H1 (cell line): Measurements from ENCODE around the gene TRIM65. TPM values are rescaled to one million over a fixed set of nuclear protein-coding genes. Genes with fewer than 3 reads are reported as not detected.
A peak's percentile ranks its signal among the peaks of the same experiment; 100 is the strongest.

Experiments
- CTCF ChIA-PET: fragments of 300-600 bp; sonication (Branson Sonifier 250); formaldehyde crosslinking; loops from one replicate; lab custom pipeline; 2021; ENCODE audit not compliant: partially characterized antibody; lab: Charles Lee
- POLR2A ChIA-PET: fragments of 300-600 bp; sonication (Branson Sonifier 250); formaldehyde crosslinking; loops from one replicate; lab custom pipeline; 2021; ENCODE audit warnings: inconsistent platforms; ENCODE audit not compliant: partially characterized antibody; lab: Charles Lee
- DNase-seq, 2 experiments: peaks; one replicate each; pipeline versions ENCODE4 v3.0.0 to v3.0.0-alpha.2; 2010 to 2022; ENCODE audit warnings: low spot score in 2 of 2, low read depth in 1 of 2, mixed read lengths in 1 of 2
- FAIRE-seq: peaks from 2 replicates; lab custom pipeline; 2011; peaks lifted over from hg19 to GRCh38; lab: Jason Lieb, UNC
- H2AFZ ChIP-seq: 2 replicates; pipeline ENCODE4 v1.8.1; 2012; ENCODE audit warnings: low read length, inconsistent platforms
- H2AK5ac ChIP-seq: 2 replicates; pipeline ENCODE4 v1.6.1; 2013; ENCODE audit warnings: low read depth, low read length
- H2BK120ac ChIP-seq: replicated peaks from 2 replicates; pipeline ENCODE3; 2013; ENCODE audit warnings: low read depth, low read length, inconsistent platforms
- H2BK12ac ChIP-seq: 2 replicates; pipeline ENCODE4 v1.6.1; 2013; ENCODE audit warnings: low read depth, low read length
- H2BK15ac ChIP-seq: 2 replicates; pipeline ENCODE4 v1.6.1; 2013; ENCODE audit warnings: low read length
- H2BK20ac ChIP-seq: 2 replicates; pipeline ENCODE4 v1.6.1; 2013; ENCODE audit warnings: low read length
- H2BK5ac ChIP-seq: 2 replicates; pipeline ENCODE4 v1.6.1; 2013; ENCODE audit warnings: low read depth, low read length
- H3K14ac ChIP-seq: 2 replicates; pipeline ENCODE4 v1.6.1; 2013; ENCODE audit warnings: inconsistent platforms; ENCODE audit not compliant: insufficient read length
- H3K18ac ChIP-seq: 2 replicates; pipeline ENCODE4 v1.6.1; 2013; ENCODE audit warnings: low read length; ENCODE audit errors: extremely low read depth
- H3K23ac ChIP-seq: 2 replicates; pipeline ENCODE4 v1.6.1; 2013; ENCODE audit warnings: inconsistent platforms; ENCODE audit not compliant: insufficient read length
- H3K23me2 ChIP-seq: 2 replicates; pipeline ENCODE4 v1.6.1; 2013; ENCODE audit warnings: low read depth, low read length
- H3K27ac ChIP-seq: 2 replicates; pipeline ENCODE4 v1.6.1; 2011; ENCODE audit warnings: low read depth, low read length, inconsistent platforms
- H3K27me3 ChIP-seq, 4 experiments: replicated peaks in 1 of 4; 1 replicate in 1 of 4; 2 replicates in 3 of 4; pipeline versions ENCODE4 v1.6.1 to v1.8.1; 2011 to 2013; ENCODE audit warnings: low read length in 3 of 4, mild to moderate bottlenecking in 3 of 4, inconsistent platforms in 2 of 4, mixed read lengths in 2 of 4, moderate library complexity in 1 of 4; ENCODE audit not compliant: control insufficient read depth in 3 of 4, insufficient read depth in 3 of 4; ENCODE audit errors: extremely low read depth in 1 of 4
- H3K36me3 ChIP-seq, 4 experiments: 2 replicates each; pipeline versions ENCODE4 v1.6.1 to v1.8.1; 2011 to 2013; ENCODE audit warnings: mild to moderate bottlenecking in 4 of 4, low read length in 3 of 4, moderate library complexity in 2 of 4, control low read depth in 1 of 4, inconsistent platforms in 1 of 4; ENCODE audit not compliant: insufficient read depth in 4 of 4, control insufficient read depth in 2 of 4
- H3K4ac ChIP-seq: replicated peaks from 2 replicates; pipeline ENCODE3; 2013; ENCODE audit warnings: low read length, low read depth, mixed read lengths, inconsistent platforms; ENCODE audit not compliant: insufficient read length
- H3K4me1 ChIP-seq, 4 experiments: replicated peaks in 1 of 4; 1 replicate in 1 of 4; 2 replicates in 3 of 4; pipeline versions ENCODE4 v1.6.1 to v1.8.1; 2011 to 2013; ENCODE audit warnings: low read length in 3 of 4, inconsistent platforms in 2 of 4, mixed read lengths in 1 of 4; ENCODE audit not compliant: insufficient read depth in 4 of 4, control insufficient read depth in 3 of 4
- H3K4me2 ChIP-seq, 2 experiments: 2 replicates each; pipeline versions ENCODE4 v1.6.1 to v1.8.1; 2011 to 2013; ENCODE audit warnings: low read depth in 2 of 2, low read length in 2 of 2, control low read depth in 1 of 2, inconsistent platforms in 1 of 2, mild to moderate bottlenecking in 1 of 2; ENCODE audit not compliant: insufficient read depth in 1 of 2
- H3K4me3 ChIP-seq, 4 experiments: fragments of 200-600, 300-600 bp in 1 of 4; sonication (generic), shearing (Covaris generic), sonication (Bioruptor Twin) in 1 of 4; 2 replicates each; pipeline versions ENCODE4 v1.5.1 to v1.8.1; 2011 to 2016; ENCODE audit warnings: low read length in 4 of 4, low read depth in 3 of 4, control low read depth in 2 of 4, inconsistent platforms in 2 of 4, mild to moderate bottlenecking in 2 of 4, mixed read lengths in 1 of 4, moderate library complexity in 1 of 4; ENCODE audit not compliant: insufficient read depth in 2 of 4; ENCODE audit errors: extremely low read depth in 1 of 4
- H3K56ac ChIP-seq: replicated peaks from 2 replicates; pipeline ENCODE3; 2013; ENCODE audit warnings: low read depth, mild to moderate bottlenecking, mixed read lengths, low read length, inconsistent platforms; ENCODE audit not compliant: insufficient read length
- H3K79me1 ChIP-seq: 2 replicates; pipeline ENCODE4 v1.6.1; 2013; ENCODE audit warnings: low read depth, low read length, control low read depth
- H3K79me2 ChIP-seq, 2 experiments: 2 replicates each; pipeline versions ENCODE4 v1.6.1 to v1.8.1; 2012 to 2013; ENCODE audit warnings: low read length in 2 of 2, mild to moderate bottlenecking in 2 of 2, inconsistent platforms in 1 of 2; ENCODE audit not compliant: insufficient read depth in 2 of 2, control insufficient read depth in 1 of 2
- H3K9ac ChIP-seq, 4 experiments: replicated peaks in 1 of 4; 1 replicate in 1 of 4; 2 replicates in 3 of 4; pipeline versions ENCODE4 v1.6.1 to v1.8.1; 2011 to 2013; ENCODE audit warnings: low read depth in 3 of 4, low read length in 3 of 4, control low read depth in 2 of 4, mild to moderate bottlenecking in 2 of 4, moderate library complexity in 2 of 4, inconsistent platforms in 1 of 4; ENCODE audit errors: extremely low read depth in 1 of 4
- H3K9me3 ChIP-seq, 2 experiments: 2 replicates each; pipeline versions ENCODE4 v1.6.1 to v1.8.1; 2012 to 2013; ENCODE audit warnings: mild to moderate bottlenecking in 2 of 2, moderate library complexity in 2 of 2, control low read depth in 1 of 2, inconsistent platforms in 1 of 2, low read depth in 1 of 2, low read length in 1 of 2, mixed read lengths in 1 of 2; ENCODE audit not compliant: insufficient read depth in 2 of 2
- H4K20me1 ChIP-seq, 2 experiments: replicated peaks in 1 of 2; 2 replicates each; pipeline versions ENCODE3 to v1.8.1; 2011 to 2013; ENCODE audit warnings: inconsistent platforms in 2 of 2, low read length in 2 of 2, mild to moderate bottlenecking in 1 of 2; ENCODE audit not compliant: insufficient read depth in 2 of 2, control insufficient read depth in 1 of 2
- H4K5ac ChIP-seq: 2 replicates; pipeline ENCODE4 v1.6.1; 2013; ENCODE audit warnings: low read length, low read depth, mixed read lengths, inconsistent platforms; ENCODE audit not compliant: insufficient read length
- H4K8ac ChIP-seq: 2 replicates; pipeline ENCODE4 v1.8.0; 2013; ENCODE audit warnings: mild to moderate bottlenecking, moderate library complexity, low read length, inconsistent platforms; ENCODE audit not compliant: insufficient read depth; ENCODE audit errors: extremely low read depth
- H4K91ac ChIP-seq: replicated peaks from 2 replicates; pipeline ENCODE3; 2013; ENCODE audit warnings: low read length, mixed read lengths, inconsistent platforms; ENCODE audit not compliant: insufficient read length
- CHD1 ChIP-seq: IDR thresholded peaks from 2 replicates; pipeline ENCODE4 v1.6.1; 2012; ENCODE audit warnings: low read depth, low read length, improper control_type of control experiment
- KDM4A ChIP-seq: IDR thresholded peaks from one replicate; pipeline ENCODE4 v1.7.1; 2012; ENCODE audit warnings: low read depth, mild to moderate bottlenecking, moderate library complexity, low read length, inconsistent platforms; ENCODE audit not compliant: severe bottlenecking
- MAFK ChIP-seq: IDR thresholded peaks from 2 replicates; pipeline ENCODE4 v1.6.1; 2012; ENCODE audit warnings: low read depth, mild to moderate bottlenecking, improper control_type of control experiment, low read length
- TCF12 ChIP-seq: IDR thresholded peaks from 2 replicates; pipeline ENCODE4 v1.6.1; 2011; ENCODE audit warnings: low read depth, mild to moderate bottlenecking, low read length
- WGBS, 2 experiments: shearing (Covaris generic) in 1 of 2; methylation state at CpG; one replicate each; pipeline versions ENCODE4 v1.1.6 to v1.1.7; 2013 to 2015; ENCODE audit warnings: low lambda C conversion rate in 2 of 2, mixed read lengths in 2 of 2, inconsistent platforms in 1 of 2, low coverage in 1 of 2, missing lambda C conversion rate in 1 of 2; ENCODE audit not compliant: insufficient replicate concordance in 2 of 2, insufficient coverage in 1 of 2, insufficient read length in 1 of 2; ENCODE audit errors: extremely low coverage in 1 of 2, missing lambda C conversion rate in 1 of 2; 5-methylcytosine and 5-hydroxymethylcytosine counted together
- polyA plus RNA-seq, 7 experiments: library from polyadenylated mRNA; depleted of rRNA in 3 of 7; stranded (reverse) in 5 of 7; unstranded in 2 of 7; fragments of >200 nt in 5 of 7; fragments of 200-250 nt in 2 of 7; gene quantifications; 1 replicate in 5 of 7; 2 replicates in 1 of 7; 4 replicates in 1 of 7; pipeline versions ENCODE4 v1.2.1 to v1.2.3, GENCODE V29; 2011 to 2013; ENCODE audit warnings: missing spikeins in 2 of 7, mixed read lengths in 2 of 7
- total RNA-seq: library from RNA; stranded (reverse); fragmentation: NEBNext Ultra II Directional; extraction: Animal tissue kit (Norgen Biotek cat#: 25700); gene quantifications from 2 replicates; pipeline ENCODE4 v1.2.1, GENCODE V29; 2021
- TF ChIP-seq, protein P1 (sequence below), 3 experiments: IDR thresholded peaks; 1 replicate in 2 of 3; 2 replicates in 1 of 3; pipeline versions ENCODE4 v1.5.1 to v1.6.1; 2011; ENCODE audit warnings: low read length in 3 of 3, mild to moderate bottlenecking in 3 of 3, inconsistent platforms in 2 of 3, low read depth in 1 of 3, moderate library complexity in 1 of 3; ENCODE audit not compliant: insufficient read depth in 1 of 3; ENCODE audit errors: control extremely low read depth in 1 of 3
- TF ChIP-seq, protein P2 (sequence below): IDR thresholded peaks from 2 replicates; pipeline ENCODE4 v1.6.1; 2012; ENCODE audit warnings: low read length, inconsistent platforms

Gene TRIM65
- total and polyA plus RNA-seq, 2 of the 8 experiments (the other 6 are each of a cell fraction or from before 2014, with no cell fraction given) = 21.2 to 48.6 TPM

DNA sequence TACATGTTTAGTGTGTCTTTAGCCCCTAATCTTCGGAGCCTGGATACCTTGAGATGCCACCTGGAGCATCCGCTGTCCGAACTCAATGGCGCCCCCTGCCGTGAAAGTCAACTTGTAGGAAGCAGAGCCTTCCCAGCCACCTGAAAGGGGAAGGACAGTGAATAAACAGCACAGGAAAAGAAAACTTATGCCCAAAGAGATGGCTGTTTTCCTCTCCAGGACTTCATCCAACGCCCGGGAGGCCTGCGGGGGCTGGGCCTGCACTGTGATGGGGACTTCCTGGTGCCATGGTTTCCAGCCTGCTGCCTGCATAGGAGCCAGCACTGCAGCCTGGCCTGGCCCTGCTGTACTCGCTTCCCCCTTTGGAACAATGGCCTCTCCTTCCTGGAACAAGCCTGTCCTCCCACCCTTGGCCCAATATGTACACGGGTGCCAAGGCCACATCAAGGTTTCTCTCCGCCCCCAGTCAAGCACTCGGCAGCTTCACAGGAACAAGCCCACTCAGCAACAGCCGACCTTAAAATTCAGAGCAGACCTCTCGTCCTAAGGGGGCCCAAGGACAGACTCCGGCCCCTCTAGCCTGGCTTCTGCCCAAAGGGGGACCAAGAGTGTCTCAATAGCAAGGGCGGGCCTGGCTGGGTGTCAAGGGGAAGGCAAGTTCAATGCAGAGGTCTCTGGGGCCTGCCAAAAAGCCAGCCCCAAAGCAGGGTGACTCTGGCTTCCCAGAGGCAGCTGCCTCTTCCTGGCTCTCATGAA, 48.0 kb downstream of the TRIM65 start:
- no peak overlapping the region for H2AK5ac ChIP-seq
- TF ChIP-seq CHD1 = no peak
- no peak for TF ChIP-seq MAFK
- TF ChIP-seq, protein P1, sequence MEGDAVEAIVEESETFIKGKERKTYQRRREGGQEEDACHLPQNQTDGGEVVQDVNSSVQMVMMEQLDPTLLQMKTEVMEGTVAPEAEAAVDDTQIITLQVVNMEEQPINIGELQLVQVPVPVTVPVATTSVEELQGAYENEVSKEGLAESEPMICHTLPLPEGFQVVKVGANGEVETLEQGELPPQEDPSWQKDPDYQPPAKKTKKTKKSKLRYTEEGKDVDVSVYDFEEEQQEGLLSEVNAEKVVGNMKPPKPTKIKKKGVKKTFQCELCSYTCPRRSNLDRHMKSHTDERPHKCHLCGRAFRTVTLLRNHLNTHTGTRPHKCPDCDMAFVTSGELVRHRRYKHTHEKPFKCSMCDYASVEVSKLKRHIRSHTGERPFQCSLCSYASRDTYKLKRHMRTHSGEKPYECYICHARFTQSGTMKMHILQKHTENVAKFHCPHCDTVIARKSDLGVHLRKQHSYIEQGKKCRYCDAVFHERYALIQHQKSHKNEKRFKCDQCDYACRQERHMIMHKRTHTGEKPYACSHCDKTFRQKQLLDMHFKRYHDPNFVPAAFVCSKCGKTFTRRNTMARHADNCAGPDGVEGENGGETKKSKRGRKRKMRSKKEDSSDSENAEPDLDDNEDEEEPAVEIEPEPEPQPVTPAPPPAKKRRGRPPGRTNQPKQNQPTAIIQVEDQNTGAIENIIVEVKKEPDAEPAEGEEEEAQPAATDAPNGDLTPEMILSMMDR (IDR thresholded peaks at IDR 0.05; ENCODE audit: control extremely low read depth in 1 of 3, insufficient read depth in 1 of 3, low read depth in 1 of 3, low read length in 3 of 3) = peak; percentile 77 to 85 (median 80)
- no peak for TF ChIP-seq KDM4A
- TF ChIP-seq, protein P2, sequence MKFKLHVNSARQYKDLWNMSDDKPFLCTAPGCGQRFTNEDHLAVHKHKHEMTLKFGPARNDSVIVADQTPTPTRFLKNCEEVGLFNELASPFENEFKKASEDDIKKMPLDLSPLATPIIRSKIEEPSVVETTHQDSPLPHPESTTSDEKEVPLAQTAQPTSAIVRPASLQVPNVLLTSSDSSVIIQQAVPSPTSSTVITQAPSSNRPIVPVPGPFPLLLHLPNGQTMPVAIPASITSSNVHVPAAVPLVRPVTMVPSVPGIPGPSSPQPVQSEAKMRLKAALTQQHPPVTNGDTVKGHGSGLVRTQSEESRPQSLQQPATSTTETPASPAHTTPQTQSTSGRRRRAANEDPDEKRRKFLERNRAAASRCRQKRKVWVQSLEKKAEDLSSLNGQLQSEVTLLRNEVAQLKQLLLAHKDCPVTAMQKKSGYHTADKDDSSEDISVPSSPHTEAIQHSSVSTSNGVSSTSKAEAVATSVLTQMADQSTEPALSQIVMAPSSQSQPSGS = no peak
- TF ChIP-seq TCF12 = 0 out of 2 replicates have a peak, but pooled peaks have one; percentile 46

More for the DNA sequence above, 48.0 kb downstream of the TRIM65 start:
- DNase-seq (peak; percentile 60 to 98), FAIRE-seq (no peak)
- Histone ChIP-seq H2BK5ac (no peak overlapping the region), H3K18ac (no peak overlapping the region), H4K20me1 (peaks cover 4 to 5% of the 10 kb centered on the region in 2 experiments), H3K56ac (no peak overlapping the region), H3K9ac (no peak overlapping the region), H4K5ac (no peak overlapping the region), H3K4me3 (no peak overlapping the region), H2AFZ (no peak overlapping the region), H2BK12ac (no peak overlapping the region), H3K23ac (no peak overlapping the region), H3K27ac (0 out of 2 replicates have a peak overlapping the region, but pooled peaks have one; percentile 11), H2BK15ac (no peak overlapping the region), H4K8ac (peak overlapping the region; percentile 90), H3K36me3 (peaks cover 7 to 36% (median 28%) of the 10 kb centered on the region in 4 experiments), H3K79me1 (peaks cover 2% of the 10 kb centered on the region; the same call in 1 of the 2 replicates), H3K23me2 (no peaks in the 10 kb centered on the region), H2BK120ac (no peak overlapping the region), H3K9me3 (no peaks in the 10 kb centered on the region), H3K4ac (no peak overlapping the region), H3K79me2 (no peaks in the 10 kb centered on the region; a peak in 1 of 4 replicates), H3K4me2 (no peak overlapping the region), H2BK20ac (no peak overlapping the region), H3K14ac (no peak overlapping the region), H3K4me1 (peaks cover 0 to 8% (median 6%) of the 10 kb centered on the region in 4 experiments; a peak in 4 of 7 replicates), H3K27me3 (no peaks in the 10 kb centered on the region), H4K91ac (no peak overlapping the region)
- CTCF ChIA-PET = interaction anchor here (0.8 to 27.2 kb wide), 21 partner anchors 10 to 244 kb away, joined by 3 to 563 read pairs (median 4); partner anchors contain the start of genes UNK and WBP2
- 64% methylated on average over 15 of the region's 16 CpGs; no CpG with 5 or more reads in 1 of the 2 experiments for WGBS, 2 experiments
- POLR2A ChIA-PET = interaction anchor here (0.5 to 4.3 kb wide), 12 partner anchors 7 to 178 kb away, joined by 3 to 28 read pairs (median 4); partner anchors contain the start of genes MRPL38, TRIM47 and WBP2
